Aorta (tissue), 5 donors: ENCODE data around the gene MCTP1. TPM values are rescaled to one million over a fixed set of nuclear protein-coding genes. Genes with fewer than 3 reads are reported as not detected.

ENCODE experiments used
- ATAC-seq: fragments of 200-7000 bp; cut with Tn5 transposase; one replicate; pipeline ENCODE4 v1.9.1; 2022; ENCODE audit warnings: moderate library complexity; ENCODE audit not compliant: low FRiP score
- DNase-seq, 2 donors: peaks; one replicate each; pipeline ENCODE4 v3.0.0-alpha.2; 2020
- H3K27ac ChIP-seq, 2 donors: one replicate each; pipeline ENCODE4 v1.5.1; 2013; ENCODE audit warnings: low read length in 2 of 2, mild to moderate bottlenecking in 2 of 2, moderate library complexity in 2 of 2, control low read depth in 1 of 2, inconsistent platforms in 1 of 2, low read depth in 1 of 2
- H3K27me3 ChIP-seq, 2 donors: one replicate each; pipeline ENCODE4 v1.6.1; 2013; ENCODE audit warnings: control low read depth in 1 of 2, low read length in 1 of 2, mild to moderate bottlenecking in 1 of 2, moderate library complexity in 1 of 2; ENCODE audit not compliant: insufficient read depth in 2 of 2, control insufficient read depth in 1 of 2
- H3K36me3 ChIP-seq, 2 donors: one replicate each; pipeline ENCODE4 v1.6.1; 2013; ENCODE audit warnings: control low read depth in 1 of 2, low read length in 1 of 2, mild to moderate bottlenecking in 1 of 2; ENCODE audit not compliant: insufficient read depth in 2 of 2, control insufficient read depth in 1 of 2
- H3K4me1 ChIP-seq, 2 donors: one replicate each; pipeline ENCODE4 v1.6.1; 2013; ENCODE audit warnings: low read length in 2 of 2, control low read depth in 1 of 2, mild to moderate bottlenecking in 1 of 2, moderate library complexity in 1 of 2; ENCODE audit not compliant: insufficient read depth in 2 of 2, control insufficient read depth in 1 of 2
- H3K4me3 ChIP-seq, 2 donors: one replicate each; pipeline ENCODE4 v1.5.1; 2013; ENCODE audit warnings: low read length in 2 of 2, control low read depth in 1 of 2, mild to moderate bottlenecking in 1 of 2
- H3K9me3 ChIP-seq: one replicate; pipeline ENCODE4 v1.6.1; 2013; ENCODE audit warnings: mild to moderate bottlenecking, low read length; ENCODE audit not compliant: control insufficient read depth
- WGBS, 2 donors: extraction: QIAGEN DNeasy Blood & Tissue Kit; methylation state at CpG; one replicate each; pipeline ENCODE4 v1.1.7; 2013; 5-methylcytosine and 5-hydroxymethylcytosine counted together
- intact Hi-C, 2 donors: fragments of 100-400 bp; cut with DNase I; formaldehyde crosslinking; loops; one replicate each; pipeline versions ENCODE4 v1.14.2 to v1.15.0; 2022
- polyA plus RNA-seq, 2 donors: library from polyadenylated mRNA; stranded (reverse); fragments of 200-250 nt; gene quantifications; one replicate each; pipeline ENCODE4 v1.2.3, GENCODE V29; 2013
- total RNA-seq, 2 donors: library from RNA; stranded (reverse); fragmentation: NEBNext Ultra II Directional; extraction: Animal tissue kit (Norgen Biotek cat#: 25700); gene quantifications; one replicate each; pipeline ENCODE4 v1.2.1, GENCODE V29; 2021
- donor health status: healthy with polysubstance abuse.
- donor health status: Bipolar disorder and iron deficiency.
- donor health status: DM: no; HTN: no; CAD: no.
- donor health status: DM: no; HTN: no; CAD: no.
- donor health status: DM: yes; HTN: yes; CAD: no.

Gene MCTP1
- total and polyA plus RNA-seq, 4 donors: 0.43 to 103 (median 17.2) TPM

GRCh38 chr5:94793816-94794198 lies 491.1 kb downstream of the MCTP1 start:
- intact Hi-C loops: no loop called here
- no peaks in the 10 kb centered on the region for H3K9me3 ChIP-seq
- no peak for DNase-seq
- no peaks in the 10 kb centered on the region for H3K36me3 ChIP-seq
- no peak overlapping the region for H3K4me3 ChIP-seq
- no peak for ATAC-seq
- H3K4me1 ChIP-seq: no peaks in the 10 kb centered on the region
- H3K27me3 ChIP-seq: no peaks in the 10 kb centered on the region
- H3K27ac ChIP-seq: no peak overlapping the region

GRCh38 chr5:94793113-94793815 lies 491.6 kb downstream of the MCTP1 start:
- intact Hi-C loops: no loop called here
- H3K4me3 ChIP-seq: no peak overlapping the region
- H3K4me1 ChIP-seq: no peaks in the 10 kb centered on the region
- no peaks in the 10 kb centered on the region for H3K9me3 ChIP-seq
- 54 to 58% methylated on average over 4 of the region's 4 CpGs for WGBS, 2 donors
- DNase-seq (no peak), ATAC-seq (no peak)
- no peak overlapping the region for H3K27ac ChIP-seq
- no peaks in the 10 kb centered on the region for H3K36me3 ChIP-seq
- H3K27me3 ChIP-seq: no peaks in the 10 kb centered on the region

GRCh38 chr5:94791829-94792228 lies 493.1 kb downstream of the MCTP1 start:
- no peaks in the 10 kb centered on the region for H3K4me1 ChIP-seq
- H3K36me3 ChIP-seq: no peaks in the 10 kb centered on the region
- H3K4me3 ChIP-seq: no peak overlapping the region
- no peak for DNase-seq
- no peak for ATAC-seq
- WGBS, 2 donors: 79 to 83% methylated on average over 7 of the region's 7 CpGs
- no peaks in the 10 kb centered on the region for H3K9me3 ChIP-seq
- H3K27ac ChIP-seq: no peak overlapping the region
- intact Hi-C loops: no loop called here
- H3K27me3 ChIP-seq: no peaks in the 10 kb centered on the region

GRCh38 chr5:94788527-94788926 lies 496.4 kb downstream of the MCTP1 start:
- H3K4me3 ChIP-seq: no peak overlapping the region
- no peaks in the 10 kb centered on the region for H3K36me3 ChIP-seq
- WGBS, 2 donors: 72 to 78% methylated on average over 4 of the region's 4 CpGs
- no peak overlapping the region for H3K27ac ChIP-seq
- H3K27me3 ChIP-seq: no peaks in the 10 kb centered on the region
- intact Hi-C loops: no loop called here
- ATAC-seq (no peak), DNase-seq (no peak)
- no peaks in the 10 kb centered on the region for H3K9me3 ChIP-seq
- H3K4me1 ChIP-seq: no peaks in the 10 kb centered on the region

- intact Hi-C loops: no loop called here
- no peak for DNase-seq
- 61 to 63% methylated on average over 7 of the region's 7 CpGs for WGBS, 2 donors
Measured at GRCh38 chr5:94784536-94785505, 500.1 kb downstream of the MCTP1 start.

GRCh38 chr5:94782383-94782782 lies 502.5 kb downstream of the MCTP1 start:
- Histone ChIP-seq H3K4me3 (no peak overlapping the region), H3K4me1 (no peaks in the 10 kb centered on the region), H3K9me3 (peaks cover 1% of the 10 kb centered on the region), H3K27ac (no peak overlapping the region), H3K36me3 (no peaks in the 10 kb centered on the region), H3K27me3 (no peaks in the 10 kb centered on the region)
- 55 to 61% methylated on average over 3 of the region's 3 CpGs for WGBS, 2 donors
- intact Hi-C loops: no loop called here
- DNase-seq (no peak), ATAC-seq (no peak)

More at GRCh38 chr5:94784536-94785505, 500.1 kb downstream of the MCTP1 start:
- Histone ChIP-seq H3K4me1 (no peaks in the 10 kb centered on the region), H3K36me3 (no peaks in the 10 kb centered on the region), H3K9me3 (no peaks in the 10 kb centered on the region), H3K27ac (no peak overlapping the region), H3K4me3 (no peak overlapping the region), H3K27me3 (no peaks in the 10 kb centered on the region)
- ATAC-seq: no peak

GRCh38 chr5:94779684-94780083 lies 505.2 kb downstream of the MCTP1 start:
- WGBS, 2 donors: 77 to 88% methylated on average over 1 of the region's 1 CpG
- H3K27me3 ChIP-seq: no peaks in the 10 kb centered on the region
- intact Hi-C loops: no loop called here

GRCh38 chr5:94778732-94779131 lies 506.2 kb downstream of the MCTP1 start:
- Histone ChIP-seq H3K27me3 (no peaks in the 10 kb centered on the region), H3K36me3 (no peaks in the 10 kb centered on the region), H3K27ac (no peak overlapping the region), H3K9me3 (peaks cover 2% of the 10 kb centered on the region), H3K4me3 (no peak overlapping the region), H3K4me1 (no peaks in the 10 kb centered on the region)
- WGBS, 2 donors: 14% methylated on average over 3 of the region's 3 CpGs
- DNase-seq (no peak), ATAC-seq (no peak)
- intact Hi-C loops: no loop called here

More at GRCh38 chr5:94779684-94780083, 505.2 kb downstream of the MCTP1 start:
- ATAC-seq (no peak), DNase-seq (no peak)
- H3K9me3 ChIP-seq: peaks cover 1% of the 10 kb centered on the region
- H3K4me1 ChIP-seq: no peaks in the 10 kb centered on the region
- H3K36me3 ChIP-seq: no peaks in the 10 kb centered on the region
- H3K27ac ChIP-seq: no peak overlapping the region
- H3K4me3 ChIP-seq: no peak overlapping the region
